ENCODE results near the gene GABRB1.

Gene GABRB1

DNA sequence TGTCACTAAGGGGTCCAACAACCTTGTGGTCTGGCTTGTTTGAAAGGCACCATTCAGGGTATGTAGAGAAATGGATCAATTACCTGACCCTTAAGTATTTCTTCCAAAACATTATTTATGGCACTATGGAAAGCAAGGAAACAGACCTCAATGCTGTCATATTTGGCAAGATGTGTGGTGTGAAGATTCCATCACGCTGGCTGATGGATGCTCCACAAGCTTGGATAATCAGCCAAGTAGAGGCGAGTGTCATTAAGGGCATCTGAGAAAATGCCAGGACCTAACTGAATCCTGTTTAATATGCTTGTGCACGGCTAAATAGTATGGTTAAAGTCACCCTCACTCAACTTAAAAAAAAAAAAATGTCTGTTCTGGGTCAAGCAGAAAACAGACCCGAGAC is 311.4 kb downstream of the GABRB1 start:
- H3K36me3 ChIP-seq (ENCODE audit: control insufficient read depth in 2 of 2, insufficient read depth in 1 of 2, low read length in 2 of 2) = no peaks in the 10 kb centered on the region
- TF ChIP-seq KLF10 (tag by site-specific recombination; IDR thresholded peaks at IDR 0.05) = no peak
- no peak for TF ChIP-seq ZNF138 (tag by site-specific recombination; IDR thresholded peaks at IDR 0.05; ENCODE audit: borderline replicate concordance)
- no peak for TF ChIP-seq HOXD13 (CRISPR knock-in tag; IDR thresholded peaks at IDR 0.05; ENCODE audit: borderline replicate concordance)
- TF ChIP-seq, protein P1, sequence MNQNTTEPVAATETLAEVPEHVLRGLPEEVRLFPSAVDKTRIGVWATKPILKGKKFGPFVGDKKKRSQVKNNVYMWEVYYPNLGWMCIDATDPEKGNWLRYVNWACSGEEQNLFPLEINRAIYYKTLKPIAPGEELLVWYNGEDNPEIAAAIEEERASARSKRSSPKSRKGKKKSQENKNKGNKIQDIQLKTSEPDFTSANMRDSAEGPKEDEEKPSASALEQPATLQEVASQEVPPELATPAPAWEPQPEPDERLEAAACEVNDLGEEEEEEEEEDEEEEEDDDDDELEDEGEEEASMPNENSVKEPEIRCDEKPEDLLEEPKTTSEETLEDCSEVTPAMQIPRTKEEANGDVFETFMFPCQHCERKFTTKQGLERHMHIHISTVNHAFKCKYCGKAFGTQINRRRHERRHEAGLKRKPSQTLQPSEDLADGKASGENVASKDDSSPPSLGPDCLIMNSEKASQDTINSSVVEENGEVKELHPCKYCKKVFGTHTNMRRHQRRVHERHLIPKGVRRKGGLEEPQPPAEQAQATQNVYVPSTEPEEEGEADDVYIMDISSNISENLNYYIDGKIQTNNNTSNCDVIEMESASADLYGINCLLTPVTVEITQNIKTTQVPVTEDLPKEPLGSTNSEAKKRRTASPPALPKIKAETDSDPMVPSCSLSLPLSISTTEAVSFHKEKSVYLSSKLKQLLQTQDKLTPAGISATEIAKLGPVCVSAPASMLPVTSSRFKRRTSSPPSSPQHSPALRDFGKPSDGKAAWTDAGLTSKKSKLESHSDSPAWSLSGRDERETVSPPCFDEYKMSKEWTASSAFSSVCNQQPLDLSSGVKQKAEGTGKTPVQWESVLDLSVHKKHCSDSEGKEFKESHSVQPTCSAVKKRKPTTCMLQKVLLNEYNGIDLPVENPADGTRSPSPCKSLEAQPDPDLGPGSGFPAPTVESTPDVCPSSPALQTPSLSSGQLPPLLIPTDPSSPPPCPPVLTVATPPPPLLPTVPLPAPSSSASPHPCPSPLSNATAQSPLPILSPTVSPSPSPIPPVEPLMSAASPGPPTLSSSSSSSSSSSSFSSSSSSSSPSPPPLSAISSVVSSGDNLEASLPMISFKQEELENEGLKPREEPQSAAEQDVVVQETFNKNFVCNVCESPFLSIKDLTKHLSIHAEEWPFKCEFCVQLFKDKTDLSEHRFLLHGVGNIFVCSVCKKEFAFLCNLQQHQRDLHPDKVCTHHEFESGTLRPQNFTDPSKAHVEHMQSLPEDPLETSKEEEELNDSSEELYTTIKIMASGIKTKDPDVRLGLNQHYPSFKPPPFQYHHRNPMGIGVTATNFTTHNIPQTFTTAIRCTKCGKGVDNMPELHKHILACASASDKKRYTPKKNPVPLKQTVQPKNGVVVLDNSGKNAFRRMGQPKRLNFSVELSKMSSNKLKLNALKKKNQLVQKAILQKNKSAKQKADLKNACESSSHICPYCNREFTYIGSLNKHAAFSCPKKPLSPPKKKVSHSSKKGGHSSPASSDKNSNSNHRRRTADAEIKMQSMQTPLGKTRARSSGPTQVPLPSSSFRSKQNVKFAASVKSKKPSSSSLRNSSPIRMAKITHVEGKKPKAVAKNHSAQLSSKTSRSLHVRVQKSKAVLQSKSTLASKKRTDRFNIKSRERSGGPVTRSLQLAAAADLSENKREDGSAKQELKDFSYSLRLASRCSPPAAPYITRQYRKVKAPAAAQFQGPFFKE (tag by site-specific recombination; IDR thresholded peaks at IDR 0.05; ENCODE audit: borderline replicate concordance) = no peak
- no peak for TF ChIP-seq ZNF324 (tag by site-specific recombination; IDR thresholded peaks at IDR 0.05)
- no peak for TF ChIP-seq ZNF785 (tag by site-specific recombination; IDR thresholded peaks at IDR 0.05)
- no peak for TF ChIP-seq ZNF10 (tag by site-specific recombination; IDR thresholded peaks at IDR 0.05)
- ChIA-PET POLR2A (no interaction called here), CTCF (interaction anchor here (0.6 kb wide), 1 partner anchor 423 kb away, joined by 4 read pairs; no protein-coding TSS in a partner anchor)
- no peak overlapping the region for H3K27ac ChIP-seq (ENCODE audit: extremely low read depth, low read depth, low read length)
- no peak overlapping the region for H3K4me3 ChIP-seq (ENCODE audit: low read depth, low read length)
- no peaks in the 10 kb centered on the region for H3K9me3 ChIP-seq (ENCODE audit: control insufficient read depth, insufficient read depth, low read depth, low read length)
- no peaks in the 10 kb centered on the region for H3K4me1 ChIP-seq (ENCODE audit: control insufficient read depth, insufficient read depth, low read length)

DNA sequence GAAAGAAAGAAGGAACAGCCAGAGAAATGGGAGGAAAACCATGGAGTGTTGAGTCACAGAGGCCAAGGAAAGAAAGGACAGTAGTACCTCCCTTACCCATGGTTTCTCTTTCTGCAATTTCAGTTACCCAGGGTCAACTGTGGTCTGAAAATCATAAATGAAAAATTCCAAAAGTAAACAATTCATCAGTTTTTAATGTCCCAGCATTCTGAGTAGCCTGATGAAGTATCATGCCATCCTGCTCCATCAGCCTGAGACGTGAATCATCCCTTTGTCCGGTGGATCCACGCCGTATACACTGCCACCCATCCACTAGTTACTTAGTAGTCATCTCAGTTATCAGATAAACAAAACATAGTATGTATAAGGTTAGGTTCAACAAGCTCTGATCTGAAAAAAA is 318.0 kb downstream of the GABRB1 start:
- Histone ChIP-seq H3K9me3 (ENCODE audit: control insufficient read depth, insufficient read depth, low read depth, low read length) (no peaks in the 10 kb centered on the region), H3K4me1 (ENCODE audit: control insufficient read depth, insufficient read depth, low read length) (no peaks in the 10 kb centered on the region), H3K4me3 (ENCODE audit: low read depth, low read length) (no peak overlapping the region), H3K36me3 (ENCODE audit: control insufficient read depth in 2 of 2, insufficient read depth in 1 of 2, low read length in 2 of 2) (no peaks in the 10 kb centered on the region), H3K27ac (ENCODE audit: extremely low read depth, low read depth, low read length) (no peak overlapping the region)
- TF ChIP-seq HOXA7 (CRISPR knock-in tag; IDR thresholded peaks at IDR 0.05; ENCODE audit: borderline replicate concordance) (no peak), ZNF394 (tag by site-specific recombination; IDR thresholded peaks at IDR 0.05; ENCODE audit: borderline replicate concordance) (no peak), ZNF558 (tag by site-specific recombination; IDR thresholded peaks at IDR 0.05) (no peak)
- CTCF ChIA-PET = no interaction called here
- POLR2A ChIA-PET = no interaction called here

GRCh38 chr4:47355568-47355967 is 324.2 kb downstream of the GABRB1 start:
- Histone ChIP-seq H3K4me3 (ENCODE audit: low read depth, low read length) (no peak overlapping the region), H3K4me1 (ENCODE audit: control insufficient read depth, insufficient read depth, low read length) (no peaks in the 10 kb centered on the region), H3K27ac (ENCODE audit: extremely low read depth, low read depth, low read length) (no peak overlapping the region), H3K9me3 (ENCODE audit: control insufficient read depth, insufficient read depth, low read depth, low read length) (no peaks in the 10 kb centered on the region), H3K36me3 (ENCODE audit: control insufficient read depth in 2 of 2, insufficient read depth in 1 of 2, low read length in 2 of 2) (no peaks in the 10 kb centered on the region)
- POLR2A ChIA-PET = no interaction called here
- CTCF ChIA-PET = no interaction called here
- TF ChIP-seq ZNF433 (tag by site-specific recombination; IDR thresholded peaks at IDR 0.05; ENCODE audit: low read depth) (no peak), ZNF830 (tag by site-specific recombination; IDR thresholded peaks at IDR 0.05; ENCODE audit: low read depth) (no peak), ZNF555 (tag by site-specific recombination; conservative IDR thresholded peaks at IDR 0.05) (no peak), ZFP69B (tag by site-specific recombination; IDR thresholded peaks at IDR 0.05) (no peak), KLF8 (tag by site-specific recombination; IDR thresholded peaks at IDR 0.05) (no peak), ZNF23 (tag by site-specific recombination; IDR thresholded peaks at IDR 0.05; ENCODE audit: borderline replicate concordance) (no peak), ZNF473 (tag by site-specific recombination; IDR thresholded peaks at IDR 0.05) (no peak), RBAK (tag by site-specific recombination; IDR thresholded peaks at IDR 0.05) (no peak), ZNF510 (tag by site-specific recombination; IDR thresholded peaks at IDR 0.05; ENCODE audit: insufficient replicate concordance) (no peak), GLIS2 (tag by site-specific recombination; IDR thresholded peaks at IDR 0.05) (no peak), ZNF658 (tag by site-specific recombination; IDR thresholded peaks at IDR 0.05) (no peak), ZNF354C (tag by site-specific recombination; IDR thresholded peaks at IDR 0.05; ENCODE audit: borderline replicate concordance, low read depth) (no peak), ZNF426 (tag by site-specific recombination; IDR thresholded peaks at IDR 0.05) (no peak), ZNF169 (tag by site-specific recombination; IDR thresholded peaks at IDR 0.05) (no peak), ZNF140 (tag by site-specific recombination; IDR thresholded peaks at IDR 0.05) (no peak), ZNF677 (tag by site-specific recombination; IDR thresholded peaks at IDR 0.05) (no peak), KLF9 (tag by site-specific recombination; IDR thresholded peaks at IDR 0.05; ENCODE audit: low read depth) (no peak)
- TF ChIP-seq, protein P2, sequence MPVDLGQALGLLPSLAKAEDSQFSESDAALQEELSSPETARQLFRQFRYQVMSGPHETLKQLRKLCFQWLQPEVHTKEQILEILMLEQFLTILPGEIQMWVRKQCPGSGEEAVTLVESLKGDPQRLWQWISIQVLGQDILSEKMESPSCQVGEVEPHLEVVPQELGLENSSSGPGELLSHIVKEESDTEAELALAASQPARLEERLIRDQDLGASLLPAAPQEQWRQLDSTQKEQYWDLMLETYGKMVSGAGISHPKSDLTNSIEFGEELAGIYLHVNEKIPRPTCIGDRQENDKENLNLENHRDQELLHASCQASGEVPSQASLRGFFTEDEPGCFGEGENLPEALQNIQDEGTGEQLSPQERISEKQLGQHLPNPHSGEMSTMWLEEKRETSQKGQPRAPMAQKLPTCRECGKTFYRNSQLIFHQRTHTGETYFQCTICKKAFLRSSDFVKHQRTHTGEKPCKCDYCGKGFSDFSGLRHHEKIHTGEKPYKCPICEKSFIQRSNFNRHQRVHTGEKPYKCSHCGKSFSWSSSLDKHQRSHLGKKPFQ (tag by site-specific recombination; IDR thresholded peaks at IDR 0.05) = no peak
